Peyer's patch (tissue), 4 donors: Measurements from ENCODE around the gene ZFHX3.

ENCODE experiments used
- POLR2A ChIP-seq, 2 donors: fragments of 450-650 bp; IDR thresholded peaks; one replicate each; pipeline ENCODE4 v1.5.1; 2017; ENCODE audit warnings: antibody characterized with exemption in 2 of 2, mild to moderate bottlenecking in 2 of 2, moderate library complexity in 2 of 2
- TF ChIP-seq, protein P1 (sequence below), 6 experiments: fragments of 450-650 bp in 4 of 6; fragments of 200-600 bp in 2 of 6; sonication (generic) in 1 of 6; IDR thresholded peaks; one replicate each; pipeline ENCODE4 v1.5.1; 2017 to 2019; ENCODE audit warnings: antibody characterized with exemption in 6 of 6, mild to moderate bottlenecking in 3 of 6, moderate library complexity in 1 of 6

DNA sequence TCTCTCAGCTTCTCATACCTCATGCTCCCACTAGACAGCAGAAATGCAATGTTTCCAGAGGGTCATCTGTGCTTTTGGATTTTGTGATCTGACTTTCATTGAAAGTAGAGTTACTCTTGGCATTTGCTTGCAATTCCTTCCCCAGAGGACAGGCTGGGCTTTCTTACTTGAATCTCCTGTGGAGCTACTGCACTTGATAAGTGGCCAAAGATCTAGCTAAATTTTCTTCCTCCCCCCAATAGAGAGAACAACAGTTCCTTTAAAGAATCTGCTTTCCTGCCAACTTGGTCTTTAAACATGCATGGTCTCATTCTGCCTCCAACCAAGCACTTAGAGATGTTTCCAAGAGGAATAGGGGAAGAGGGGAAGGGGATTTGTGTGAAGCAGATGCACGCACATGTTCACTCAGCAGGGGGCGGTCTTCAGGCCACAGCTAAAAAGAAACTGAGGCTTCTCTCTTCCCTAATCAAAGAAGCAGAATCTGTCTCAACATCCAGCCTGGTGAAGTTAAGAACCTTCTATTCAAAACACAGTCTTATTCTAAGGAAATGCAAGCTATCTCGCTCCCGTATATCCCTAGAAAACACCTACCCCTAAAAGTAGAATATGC lies 229.6 kb downstream of the ZFHX3 start:
- TF ChIP-seq, protein P1, sequence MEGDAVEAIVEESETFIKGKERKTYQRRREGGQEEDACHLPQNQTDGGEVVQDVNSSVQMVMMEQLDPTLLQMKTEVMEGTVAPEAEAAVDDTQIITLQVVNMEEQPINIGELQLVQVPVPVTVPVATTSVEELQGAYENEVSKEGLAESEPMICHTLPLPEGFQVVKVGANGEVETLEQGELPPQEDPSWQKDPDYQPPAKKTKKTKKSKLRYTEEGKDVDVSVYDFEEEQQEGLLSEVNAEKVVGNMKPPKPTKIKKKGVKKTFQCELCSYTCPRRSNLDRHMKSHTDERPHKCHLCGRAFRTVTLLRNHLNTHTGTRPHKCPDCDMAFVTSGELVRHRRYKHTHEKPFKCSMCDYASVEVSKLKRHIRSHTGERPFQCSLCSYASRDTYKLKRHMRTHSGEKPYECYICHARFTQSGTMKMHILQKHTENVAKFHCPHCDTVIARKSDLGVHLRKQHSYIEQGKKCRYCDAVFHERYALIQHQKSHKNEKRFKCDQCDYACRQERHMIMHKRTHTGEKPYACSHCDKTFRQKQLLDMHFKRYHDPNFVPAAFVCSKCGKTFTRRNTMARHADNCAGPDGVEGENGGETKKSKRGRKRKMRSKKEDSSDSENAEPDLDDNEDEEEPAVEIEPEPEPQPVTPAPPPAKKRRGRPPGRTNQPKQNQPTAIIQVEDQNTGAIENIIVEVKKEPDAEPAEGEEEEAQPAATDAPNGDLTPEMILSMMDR (IDR thresholded peaks at IDR 0.05) = no peak
- no peak for TF ChIP-seq POLR2A (IDR thresholded peaks at IDR 0.05)
